22Rv1 (cell line): Measurements from ENCODE around the gene TREML4.

Source experiments
- ZFX ChIP-seq: fragments of 450-650 bp; IDR thresholded peaks from 2 replicates; pipeline ENCODE4 v1.6.1; 2017; ENCODE audit warnings: antibody characterized with exemption, borderline replicate concordance
- TF ChIP-seq, protein P1 (sequence below): fragments of 450-650 bp; IDR thresholded peaks from 2 replicates; pipeline ENCODE4 v1.5.1; 2017; ENCODE audit warnings: mild to moderate bottlenecking

- TF ChIP-seq, protein P1, sequence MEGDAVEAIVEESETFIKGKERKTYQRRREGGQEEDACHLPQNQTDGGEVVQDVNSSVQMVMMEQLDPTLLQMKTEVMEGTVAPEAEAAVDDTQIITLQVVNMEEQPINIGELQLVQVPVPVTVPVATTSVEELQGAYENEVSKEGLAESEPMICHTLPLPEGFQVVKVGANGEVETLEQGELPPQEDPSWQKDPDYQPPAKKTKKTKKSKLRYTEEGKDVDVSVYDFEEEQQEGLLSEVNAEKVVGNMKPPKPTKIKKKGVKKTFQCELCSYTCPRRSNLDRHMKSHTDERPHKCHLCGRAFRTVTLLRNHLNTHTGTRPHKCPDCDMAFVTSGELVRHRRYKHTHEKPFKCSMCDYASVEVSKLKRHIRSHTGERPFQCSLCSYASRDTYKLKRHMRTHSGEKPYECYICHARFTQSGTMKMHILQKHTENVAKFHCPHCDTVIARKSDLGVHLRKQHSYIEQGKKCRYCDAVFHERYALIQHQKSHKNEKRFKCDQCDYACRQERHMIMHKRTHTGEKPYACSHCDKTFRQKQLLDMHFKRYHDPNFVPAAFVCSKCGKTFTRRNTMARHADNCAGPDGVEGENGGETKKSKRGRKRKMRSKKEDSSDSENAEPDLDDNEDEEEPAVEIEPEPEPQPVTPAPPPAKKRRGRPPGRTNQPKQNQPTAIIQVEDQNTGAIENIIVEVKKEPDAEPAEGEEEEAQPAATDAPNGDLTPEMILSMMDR: no peak
- no peak for TF ChIP-seq ZFX
Observed at GRCh38 chr6:41181566-41181965, 46.6 kb upstream of the TREML4 start.
